ENCODE data around the gene NAA35. TPM values are rescaled to one million over a fixed set of nuclear protein-coding genes. Genes with fewer than 3 reads are reported as not detected.

Gene NAA35
- total RNA-seq, 2 experiments from 2014 or later: 23.0 to 24.3 TPM

DNA sequence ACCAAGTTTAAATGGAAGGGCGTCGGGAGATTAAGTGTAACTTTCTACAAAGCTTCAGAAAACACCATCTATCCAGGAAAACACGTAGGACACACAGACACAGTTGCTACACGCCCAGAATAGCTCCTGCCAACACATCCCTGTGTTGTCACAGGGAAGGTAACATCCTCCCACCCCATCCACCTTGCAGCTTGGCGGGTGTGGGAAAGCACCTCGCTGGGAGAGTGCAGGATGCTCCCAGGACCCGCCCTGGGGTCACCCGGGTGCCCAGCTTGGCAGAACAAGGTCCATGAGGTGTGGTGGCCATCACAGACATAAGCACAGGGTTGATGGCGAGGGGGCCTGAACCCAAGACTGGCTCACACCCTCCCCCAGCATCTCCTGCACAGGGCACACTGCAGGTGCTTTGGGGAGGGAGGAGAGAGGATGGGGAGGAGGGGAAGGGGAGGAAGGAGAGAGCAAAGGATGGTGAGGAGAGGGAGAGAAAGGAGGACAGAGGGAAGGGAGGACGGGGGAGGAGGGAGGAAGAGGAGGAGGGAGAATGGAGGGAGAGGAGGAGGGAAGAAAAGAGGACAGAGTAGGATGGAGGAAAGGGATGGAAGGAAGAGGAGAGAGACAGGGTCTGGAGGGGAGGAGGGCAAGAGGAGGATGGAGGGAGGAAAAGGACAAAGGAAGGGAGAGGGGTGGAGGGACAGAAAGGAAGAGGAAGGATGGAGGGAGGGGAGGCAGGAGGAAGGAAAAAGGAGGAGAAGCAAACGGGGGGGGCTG lies 121.2 kb downstream of the NAA35 start:
- ChIA-PET POLR2A (no interaction called here), CTCF (no interaction called here)
- intact Hi-C loops (cut with micrococcal nuclease): no loop called here
- no peaks in the 10 kb centered on the region for H3K27me3 Mint-ChIP-seq
- no peak overlapping the region for H3K27ac Mint-ChIP-seq
- no peaks in the 10 kb centered on the region for H3K36me3 Mint-ChIP-seq
- H3K4me1 Mint-ChIP-seq (ENCODE audit: low read depth): no peaks in the 10 kb centered on the region
- H3K4me3 Mint-ChIP-seq: no peak overlapping the region
- no peak for DNase-seq
- H3K9me3 Mint-ChIP-seq: no peaks in the 10 kb centered on the region

DNA sequence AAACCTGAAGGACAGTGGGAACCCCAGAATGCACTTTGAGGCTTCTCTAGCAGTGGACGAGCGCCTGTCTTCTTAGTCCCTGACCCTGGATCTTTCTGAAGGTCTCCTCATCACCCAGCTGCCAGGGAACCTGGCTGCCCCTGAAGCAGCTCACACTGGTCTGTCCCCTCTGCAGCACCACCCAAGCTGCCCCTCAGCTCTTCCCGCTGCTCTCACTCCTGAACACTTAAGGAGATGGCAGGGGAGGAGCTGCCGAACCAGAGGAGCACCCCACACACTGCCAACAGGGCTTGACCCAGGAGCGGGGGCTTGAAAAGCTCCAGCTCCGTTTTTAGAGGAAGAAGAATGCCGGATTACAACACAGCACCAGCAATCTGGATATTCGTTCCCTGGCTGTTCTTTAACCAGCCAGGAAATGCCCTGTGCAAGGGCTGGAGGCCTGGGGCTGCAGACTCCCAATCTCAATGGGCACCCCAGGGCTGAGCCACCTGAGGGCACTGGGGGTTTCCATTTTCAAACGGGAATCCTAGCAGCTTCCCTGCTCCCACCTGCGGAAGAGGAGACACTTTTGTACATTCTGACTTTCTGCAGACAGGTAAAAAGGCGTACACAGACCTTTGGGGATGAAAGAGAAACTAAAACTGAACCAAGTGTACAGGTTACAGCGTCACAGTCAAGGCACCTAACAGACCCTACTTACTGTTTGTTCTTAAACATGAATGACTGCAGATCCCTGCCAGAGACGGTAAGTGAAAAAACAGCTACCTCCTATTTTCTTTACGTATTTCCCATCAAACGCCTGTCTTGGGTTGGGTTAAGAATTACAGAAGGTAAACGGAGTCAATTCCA lies 122.1 kb downstream of the NAA35 start:
- no peak for DNase-seq
- intact Hi-C loops (cut with micrococcal nuclease): no loop called here
- Mint-ChIP-seq H3K27me3 (no peaks in the 10 kb centered on the region), H3K9me3 (no peaks in the 10 kb centered on the region), H3K4me1 (ENCODE audit: low read depth) (no peaks in the 10 kb centered on the region), H3K36me3 (no peaks in the 10 kb centered on the region), H3K4me3 (no peak overlapping the region), H3K27ac (no peak overlapping the region)
- CTCF ChIA-PET: no interaction called here
- POLR2A ChIA-PET: no interaction called here

DNA sequence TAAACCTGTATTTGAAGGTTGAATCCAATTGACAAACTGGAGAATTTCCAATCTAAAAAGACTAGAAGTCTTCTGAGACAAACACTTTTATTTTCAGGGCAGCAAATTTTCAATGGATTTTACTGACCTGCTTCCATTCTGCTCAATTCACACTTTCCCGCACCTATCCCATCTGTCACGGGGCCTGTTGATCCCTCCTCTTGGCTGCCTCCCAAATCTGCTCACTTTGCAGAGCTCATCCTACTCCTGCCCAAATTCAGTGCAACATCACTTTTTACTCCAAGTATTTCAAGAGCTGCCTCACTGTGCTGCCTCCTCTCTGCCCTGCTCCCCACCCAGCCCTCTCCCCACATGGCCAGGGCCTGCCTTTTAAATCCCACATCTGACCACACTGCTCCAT lies 123.3 kb downstream of the NAA35 start:
- Mint-ChIP-seq H3K4me1 (ENCODE audit: low read depth) (no peaks in the 10 kb centered on the region), H3K27ac (no peak overlapping the region), H3K4me3 (no peak overlapping the region), H3K36me3 (no peaks in the 10 kb centered on the region), H3K27me3 (no peaks in the 10 kb centered on the region), H3K9me3 (no peaks in the 10 kb centered on the region)
- ChIA-PET CTCF (no interaction called here), POLR2A (no interaction called here)
- intact Hi-C loops (cut with micrococcal nuclease): no loop called here
- no peak for DNase-seq

DNA sequence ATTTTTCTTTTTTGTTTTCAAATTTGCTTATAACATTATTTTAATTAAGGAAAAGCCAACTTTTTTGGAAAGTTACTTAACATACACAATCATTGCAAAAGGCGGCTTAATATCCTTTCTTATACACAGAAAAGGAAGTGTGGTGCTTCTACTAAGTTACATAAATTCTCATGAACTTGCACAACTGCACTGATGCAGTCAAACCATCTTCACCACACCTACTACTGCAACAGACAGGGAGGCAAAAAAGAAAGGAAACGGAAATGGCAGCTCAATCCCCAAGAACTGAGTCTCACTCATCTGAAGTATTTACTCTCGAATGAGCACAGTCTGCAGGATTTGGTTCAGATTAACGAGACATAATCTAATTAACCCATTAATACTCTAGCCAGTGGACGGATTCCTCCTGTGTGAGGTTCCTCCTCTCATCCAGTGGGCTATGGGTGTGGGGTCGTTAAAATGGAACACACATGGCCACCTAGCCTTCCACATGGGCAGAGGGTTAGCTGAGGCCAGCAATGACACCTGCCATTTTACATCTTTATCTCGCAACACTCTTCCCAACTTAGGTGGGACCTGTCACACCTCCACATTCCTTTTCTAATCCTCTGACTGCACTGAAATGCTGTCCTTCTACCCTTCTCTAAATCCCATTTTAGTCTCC lies 128.4 kb downstream of the NAA35 start:
- H3K4me1 Mint-ChIP-seq (ENCODE audit: low read depth): peaks cover 5% of the 10 kb centered on the region
- ChIA-PET CTCF (interaction anchor here (0.6 kb wide), 2 partner anchors 140 to 340 kb away, joined by 3 read pairs; no protein-coding TSS in a partner anchor), POLR2A (no interaction called here)
- no peaks in the 10 kb centered on the region for H3K36me3 Mint-ChIP-seq
- DNase-seq: no peak
- no peak overlapping the region for H3K27ac Mint-ChIP-seq
- H3K4me3 Mint-ChIP-seq: no peak overlapping the region
- H3K27me3 Mint-ChIP-seq: peaks cover 2% of the 10 kb centered on the region
- intact Hi-C loops (cut with micrococcal nuclease): no loop called here
- no peaks in the 10 kb centered on the region for H3K9me3 Mint-ChIP-seq

Other genes starting within 250 kb of the NAA35 start
- gene AGTPBP1, start 199.2 kb upstream of the NAA35 start, total RNA-seq: 10 to 100 TPM; 38.6 to 41.6 TPM
- 1 to 10 TPM; 2.0 to 2.1 TPM for gene GOLM1, start 158.4 kb downstream of the NAA35 start, total RNA-seq